ENCODE results near the gene KCNT2. TPM values are rescaled to one million over a fixed set of nuclear protein-coding genes. Genes with fewer than 3 reads are reported as not detected.

KCNT2 gene
- total and polyA plus RNA-seq, 9 donors, result 4.8 to 10.6 (median 8.4) TPM

GRCh38 chr1:196183941-196184340 lies 424.3 kb downstream of the KCNT2 start:
- H3K4me3 ChIP-seq (ENCODE audit: low read length), result no peak overlapping the region
- H3K4me1 ChIP-seq (ENCODE audit: control insufficient read depth, insufficient read depth, low read length), result no peaks in the 10 kb centered on the region
- no peaks in the 10 kb centered on the region for H3K36me3 ChIP-seq (ENCODE audit: control insufficient read depth, insufficient read depth, low read length)
- H3K9me3 ChIP-seq (replicated peaks; ENCODE audit: control insufficient read depth, low read depth, low read length), result no peaks in the 10 kb centered on the region
- no peak for DNase-seq
- no CpG with 5 or more reads among the region's 8 CpGs for WGBS (ENCODE audit: insufficient coverage)
- H3K27ac ChIP-seq (ENCODE audit: low read length), result no peak overlapping the region
- no peaks in the 10 kb centered on the region for H3K27me3 ChIP-seq (ENCODE audit: control insufficient read depth, insufficient read depth, low read length)

GRCh38 chr1:196181594-196181878 lies 426.7 kb downstream of the KCNT2 start:
- no peak overlapping the region for H3K4me3 ChIP-seq (ENCODE audit: low read length)
- no peaks in the 10 kb centered on the region for H3K36me3 ChIP-seq (ENCODE audit: control insufficient read depth, insufficient read depth, low read length)
- H3K9me3 ChIP-seq (replicated peaks; ENCODE audit: control insufficient read depth, low read depth, low read length), result no peaks in the 10 kb centered on the region
- H3K27ac ChIP-seq (ENCODE audit: low read length), result no peak overlapping the region
- no peaks in the 10 kb centered on the region for H3K4me1 ChIP-seq (ENCODE audit: control insufficient read depth, insufficient read depth, low read length)
- H3K27me3 ChIP-seq (ENCODE audit: control insufficient read depth, insufficient read depth, low read length), result no peaks in the 10 kb centered on the region
- peak; percentile 4 for DNase-seq

- H3K4me3 ChIP-seq (ENCODE audit: low read length), result no peak overlapping the region
- no CpG with 5 or more reads among the region's 1 CpG for WGBS (ENCODE audit: insufficient coverage)
Observed at GRCh38 chr1:196180847-196181593, 427.2 kb downstream of the KCNT2 start.

DNA sequence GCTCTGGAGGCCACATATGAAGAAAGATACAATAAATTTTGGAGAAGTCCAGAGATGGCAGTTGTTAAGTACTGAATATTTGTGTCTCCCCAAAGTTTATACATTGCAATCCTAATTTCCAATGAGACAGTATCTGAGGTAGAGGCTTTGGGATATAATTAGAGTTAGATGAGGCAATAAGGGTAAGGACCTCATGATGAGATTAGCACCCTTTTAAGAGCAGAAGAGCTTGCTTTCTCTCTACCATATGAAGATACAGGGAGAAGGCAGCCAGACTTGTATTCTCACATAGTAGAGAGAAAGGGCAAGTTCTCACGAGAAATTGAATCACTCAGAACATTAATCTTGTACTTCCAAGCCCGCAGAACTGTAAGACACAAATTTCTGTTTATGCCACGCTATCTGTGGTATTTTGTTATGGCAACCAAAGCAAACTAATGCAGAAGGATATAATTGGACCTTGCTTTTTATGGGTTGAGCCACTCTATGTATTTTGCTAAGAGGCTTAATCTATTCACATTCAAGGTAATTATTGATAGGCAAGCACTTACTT lies 430.1 kb downstream of the KCNT2 start:
- no peak for DNase-seq
- H3K4me1 ChIP-seq (ENCODE audit: control insufficient read depth, insufficient read depth, low read length), result no peaks in the 10 kb centered on the region
- H3K27ac ChIP-seq (ENCODE audit: low read length), result no peak overlapping the region
- WGBS (ENCODE audit: insufficient coverage), result no CpG with 5 or more reads among the region's 3 CpGs
- H3K36me3 ChIP-seq (ENCODE audit: control insufficient read depth, insufficient read depth, low read length), result no peaks in the 10 kb centered on the region
- H3K9me3 ChIP-seq (replicated peaks; ENCODE audit: control insufficient read depth, low read depth, low read length), result no peaks in the 10 kb centered on the region
- no peaks in the 10 kb centered on the region for H3K27me3 ChIP-seq (ENCODE audit: control insufficient read depth, insufficient read depth, low read length)
- no peak overlapping the region for H3K4me3 ChIP-seq (ENCODE audit: low read length)

More at GRCh38 chr1:196180847-196181593, 427.2 kb downstream of the KCNT2 start:
- H3K27ac ChIP-seq (ENCODE audit: low read length), result no peak overlapping the region
- H3K9me3 ChIP-seq (replicated peaks; ENCODE audit: control insufficient read depth, low read depth, low read length), result no peaks in the 10 kb centered on the region
- no peak for DNase-seq
- H3K4me1 ChIP-seq (ENCODE audit: control insufficient read depth, insufficient read depth, low read length), result no peaks in the 10 kb centered on the region
- no peaks in the 10 kb centered on the region for H3K27me3 ChIP-seq (ENCODE audit: control insufficient read depth, insufficient read depth, low read length)
- no peaks in the 10 kb centered on the region for H3K36me3 ChIP-seq (ENCODE audit: control insufficient read depth, insufficient read depth, low read length)

Other genes starting within 250 kb of the KCNT2 start
- 152 TPM for gene CFH, start 43.6 kb upstream of the KCNT2 start, total RNA-seq
- 100 to 1,000 TPM in 6 of 8 donors, 10 to 100 TPM in 2; 84.3 to 140 (median 113) TPM for gene CFH, start 43.6 kb upstream of the KCNT2 start, polyA plus RNA-seq (ENCODE audit: insufficient read depth in 1 of 8, insufficient read length in 8 of 8, low replicate concordance in 1 of 8)
- 1.2 TPM for gene CFHR3, start 166.4 kb upstream of the KCNT2 start, total RNA-seq
- gene CFHR3, start 166.4 kb upstream of the KCNT2 start, polyA plus RNA-seq (ENCODE audit: insufficient read depth in 1 of 8, insufficient read length in 8 of 8, low replicate concordance in 1 of 8), result 1 to 10 TPM; 1.6 to 4.3 (median 2.0) TPM
- 0.53 TPM for gene CFHR1, start 211.3 kb upstream of the KCNT2 start, total RNA-seq
- gene CFHR1, start 211.3 kb upstream of the KCNT2 start, polyA plus RNA-seq (ENCODE audit: insufficient read depth in 1 of 8, insufficient read length in 8 of 8, low replicate concordance in 1 of 8), result 1 to 10 TPM in 3 of 8 donors, under 1 TPM in 5; 0.23 to 2.4 (median 0.76) TPM

Measured in muscle of leg (tissue), 11 donors.